H1 (cell line): ENCODE data around the gene FOXN3. TPM values are rescaled to one million over a fixed set of nuclear protein-coding genes. Genes with fewer than 3 reads are reported as not detected.

Experiments used
- CTCF ChIA-PET: fragments of 300-600 bp; sonication (Branson Sonifier 250); formaldehyde crosslinking; loops from one replicate; lab custom pipeline; 2021; ENCODE audit not compliant: partially characterized antibody; lab: Charles Lee
- POLR2A ChIA-PET: fragments of 300-600 bp; sonication (Branson Sonifier 250); formaldehyde crosslinking; loops from one replicate; lab custom pipeline; 2021; ENCODE audit warnings: inconsistent platforms; ENCODE audit not compliant: partially characterized antibody; lab: Charles Lee
- DNase-seq, 2 experiments: peaks; one replicate each; pipeline versions ENCODE4 v3.0.0 to v3.0.0-alpha.2; 2010 to 2022; ENCODE audit warnings: low spot score in 2 of 2, low read depth in 1 of 2, mixed read lengths in 1 of 2
- FAIRE-seq: peaks from 2 replicates; lab custom pipeline; 2011; peaks lifted over from hg19 to GRCh38; lab: Jason Lieb, UNC
- H2AFZ ChIP-seq: 2 replicates; pipeline ENCODE4 v1.8.1; 2012; ENCODE audit warnings: low read length, inconsistent platforms
- H2AK5ac ChIP-seq: 2 replicates; pipeline ENCODE4 v1.6.1; 2013; ENCODE audit warnings: low read depth, low read length
- H2BK120ac ChIP-seq: replicated peaks from 2 replicates; pipeline ENCODE3; 2013; ENCODE audit warnings: low read depth, low read length, inconsistent platforms
- H2BK12ac ChIP-seq: 2 replicates; pipeline ENCODE4 v1.6.1; 2013; ENCODE audit warnings: low read depth, low read length
- H2BK15ac ChIP-seq: 2 replicates; pipeline ENCODE4 v1.6.1; 2013; ENCODE audit warnings: low read length
- H2BK20ac ChIP-seq: 2 replicates; pipeline ENCODE4 v1.6.1; 2013; ENCODE audit warnings: low read length
- H2BK5ac ChIP-seq: 2 replicates; pipeline ENCODE4 v1.6.1; 2013; ENCODE audit warnings: low read depth, low read length
- H3K14ac ChIP-seq: 2 replicates; pipeline ENCODE4 v1.6.1; 2013; ENCODE audit warnings: inconsistent platforms; ENCODE audit not compliant: insufficient read length
- H3K18ac ChIP-seq: 2 replicates; pipeline ENCODE4 v1.6.1; 2013; ENCODE audit warnings: low read length; ENCODE audit errors: extremely low read depth
- H3K23ac ChIP-seq: 2 replicates; pipeline ENCODE4 v1.6.1; 2013; ENCODE audit warnings: inconsistent platforms; ENCODE audit not compliant: insufficient read length
- H3K23me2 ChIP-seq: 2 replicates; pipeline ENCODE4 v1.6.1; 2013; ENCODE audit warnings: low read depth, low read length
- H3K27ac ChIP-seq: 2 replicates; pipeline ENCODE4 v1.6.1; 2011; ENCODE audit warnings: low read depth, low read length, inconsistent platforms
- H3K27me3 ChIP-seq, 4 experiments: replicated peaks in 1 of 4; 1 replicate in 1 of 4; 2 replicates in 3 of 4; pipeline versions ENCODE4 v1.6.1 to v1.8.1; 2011 to 2013; ENCODE audit warnings: low read length in 3 of 4, mild to moderate bottlenecking in 3 of 4, inconsistent platforms in 2 of 4, mixed read lengths in 2 of 4, moderate library complexity in 1 of 4; ENCODE audit not compliant: control insufficient read depth in 3 of 4, insufficient read depth in 3 of 4; ENCODE audit errors: extremely low read depth in 1 of 4
- H3K36me3 ChIP-seq, 4 experiments: 2 replicates each; pipeline versions ENCODE4 v1.6.1 to v1.8.1; 2011 to 2013; ENCODE audit warnings: mild to moderate bottlenecking in 4 of 4, low read length in 3 of 4, moderate library complexity in 2 of 4, control low read depth in 1 of 4, inconsistent platforms in 1 of 4; ENCODE audit not compliant: insufficient read depth in 4 of 4, control insufficient read depth in 2 of 4
- H3K4ac ChIP-seq: replicated peaks from 2 replicates; pipeline ENCODE3; 2013; ENCODE audit warnings: low read length, low read depth, mixed read lengths, inconsistent platforms; ENCODE audit not compliant: insufficient read length
- H3K4me1 ChIP-seq, 4 experiments: replicated peaks in 1 of 4; 1 replicate in 1 of 4; 2 replicates in 3 of 4; pipeline versions ENCODE4 v1.6.1 to v1.8.1; 2011 to 2013; ENCODE audit warnings: low read length in 3 of 4, inconsistent platforms in 2 of 4, mixed read lengths in 1 of 4; ENCODE audit not compliant: insufficient read depth in 4 of 4, control insufficient read depth in 3 of 4
- H3K4me2 ChIP-seq, 2 experiments: 2 replicates each; pipeline versions ENCODE4 v1.6.1 to v1.8.1; 2011 to 2013; ENCODE audit warnings: low read depth in 2 of 2, low read length in 2 of 2, control low read depth in 1 of 2, inconsistent platforms in 1 of 2, mild to moderate bottlenecking in 1 of 2; ENCODE audit not compliant: insufficient read depth in 1 of 2
- H3K4me3 ChIP-seq, 4 experiments: fragments of 200-600, 300-600 bp in 1 of 4; sonication (generic), shearing (Covaris generic), sonication (Bioruptor Twin) in 1 of 4; 2 replicates each; pipeline versions ENCODE4 v1.5.1 to v1.8.1; 2011 to 2016; ENCODE audit warnings: low read length in 4 of 4, low read depth in 3 of 4, control low read depth in 2 of 4, inconsistent platforms in 2 of 4, mild to moderate bottlenecking in 2 of 4, mixed read lengths in 1 of 4, moderate library complexity in 1 of 4; ENCODE audit not compliant: insufficient read depth in 2 of 4; ENCODE audit errors: extremely low read depth in 1 of 4
- H3K56ac ChIP-seq: replicated peaks from 2 replicates; pipeline ENCODE3; 2013; ENCODE audit warnings: low read depth, mild to moderate bottlenecking, mixed read lengths, low read length, inconsistent platforms; ENCODE audit not compliant: insufficient read length
- H3K79me1 ChIP-seq: 2 replicates; pipeline ENCODE4 v1.6.1; 2013; ENCODE audit warnings: low read depth, low read length, control low read depth
- H3K79me2 ChIP-seq, 2 experiments: 2 replicates each; pipeline versions ENCODE4 v1.6.1 to v1.8.1; 2012 to 2013; ENCODE audit warnings: low read length in 2 of 2, mild to moderate bottlenecking in 2 of 2, inconsistent platforms in 1 of 2; ENCODE audit not compliant: insufficient read depth in 2 of 2, control insufficient read depth in 1 of 2
- H3K9ac ChIP-seq, 4 experiments: replicated peaks in 1 of 4; 1 replicate in 1 of 4; 2 replicates in 3 of 4; pipeline versions ENCODE4 v1.6.1 to v1.8.1; 2011 to 2013; ENCODE audit warnings: low read depth in 3 of 4, low read length in 3 of 4, control low read depth in 2 of 4, mild to moderate bottlenecking in 2 of 4, moderate library complexity in 2 of 4, inconsistent platforms in 1 of 4; ENCODE audit errors: extremely low read depth in 1 of 4
- H3K9me3 ChIP-seq, 2 experiments: 2 replicates each; pipeline versions ENCODE4 v1.6.1 to v1.8.1; 2012 to 2013; ENCODE audit warnings: mild to moderate bottlenecking in 2 of 2, moderate library complexity in 2 of 2, control low read depth in 1 of 2, inconsistent platforms in 1 of 2, low read depth in 1 of 2, low read length in 1 of 2, mixed read lengths in 1 of 2; ENCODE audit not compliant: insufficient read depth in 2 of 2
- H4K20me1 ChIP-seq, 2 experiments: replicated peaks in 1 of 2; 2 replicates each; pipeline versions ENCODE3 to v1.8.1; 2011 to 2013; ENCODE audit warnings: inconsistent platforms in 2 of 2, low read length in 2 of 2, mild to moderate bottlenecking in 1 of 2; ENCODE audit not compliant: insufficient read depth in 2 of 2, control insufficient read depth in 1 of 2
- H4K5ac ChIP-seq: 2 replicates; pipeline ENCODE4 v1.6.1; 2013; ENCODE audit warnings: low read length, low read depth, mixed read lengths, inconsistent platforms; ENCODE audit not compliant: insufficient read length
- H4K8ac ChIP-seq: 2 replicates; pipeline ENCODE4 v1.8.0; 2013; ENCODE audit warnings: mild to moderate bottlenecking, moderate library complexity, low read length, inconsistent platforms; ENCODE audit not compliant: insufficient read depth; ENCODE audit errors: extremely low read depth
- H4K91ac ChIP-seq: replicated peaks from 2 replicates; pipeline ENCODE3; 2013; ENCODE audit warnings: low read length, mixed read lengths, inconsistent platforms; ENCODE audit not compliant: insufficient read length
- ATF2 ChIP-seq: IDR thresholded peaks from 2 replicates; pipeline ENCODE4 v1.6.1; 2012; ENCODE audit warnings: low read length, inconsistent platforms
- ATF3 ChIP-seq: IDR thresholded peaks from 2 replicates; pipeline ENCODE4 v1.6.1; 2011; ENCODE audit warnings: low read depth, mild to moderate bottlenecking, low read length; ENCODE audit not compliant: insufficient read depth
- BACH1 ChIP-seq: IDR thresholded peaks from 2 replicates; pipeline ENCODE4 v1.6.1; 2012; ENCODE audit warnings: low read length, improper control_type of control experiment
- CEBPB ChIP-seq: IDR thresholded peaks from 2 replicates; pipeline ENCODE4 v1.6.1; 2012; ENCODE audit warnings: low read depth, low read length
- CHD1 ChIP-seq: IDR thresholded peaks from 2 replicates; pipeline ENCODE4 v1.6.1; 2012; ENCODE audit warnings: low read depth, low read length, improper control_type of control experiment
- EGR1 ChIP-seq: IDR thresholded peaks from 2 replicates; pipeline ENCODE4 v1.6.1; 2011; ENCODE audit warnings: low read depth, low read length, borderline replicate concordance
- EP300 ChIP-seq, 2 experiments: IDR thresholded peaks; 1 replicate in 1 of 2; 2 replicates in 1 of 2; pipeline ENCODE4 v1.6.1; 2011 to 2012; ENCODE audit warnings: low read depth in 2 of 2, low read length in 2 of 2, mild to moderate bottlenecking in 2 of 2, borderline replicate concordance in 1 of 2, inconsistent platforms in 1 of 2, moderate library complexity in 1 of 2
- GABPA ChIP-seq: IDR thresholded peaks from 2 replicates; pipeline ENCODE4 v1.6.1; 2011; ENCODE audit warnings: mild to moderate bottlenecking, low read length, moderate library complexity, borderline replicate concordance; ENCODE audit not compliant: insufficient read depth
- HDAC6 ChIP-seq: IDR thresholded peaks from one replicate; pipeline ENCODE4 v1.7.1; 2012; ENCODE audit warnings: low read depth, mild to moderate bottlenecking, inconsistent platforms, low read length, moderate library complexity
- SAP30 ChIP-seq: fragments of 300-600 bp; sonication (generic); IDR thresholded peaks from 2 replicates; pipeline ENCODE4 v1.7.1; 2012; ENCODE audit warnings: low read length, moderate library complexity, mild to moderate bottlenecking, inconsistent platforms; ENCODE audit not compliant: insufficient read depth, insufficient replicate concordance
- SP1 ChIP-seq: IDR thresholded peaks from 2 replicates; pipeline ENCODE4 v1.6.1; 2011; ENCODE audit warnings: low read depth, low read length
- TAF1 ChIP-seq: IDR thresholded peaks from 2 replicates; pipeline ENCODE4 v1.6.1; 2011; ENCODE audit warnings: mild to moderate bottlenecking, low read depth, low read length
- TAF7 ChIP-seq: optimal IDR thresholded peaks from 2 replicates; pipeline ENCODE3; 2011; ENCODE audit warnings: low read depth, mild to moderate bottlenecking, inconsistent platforms, low read length, moderate library complexity, borderline replicate concordance
- polyA plus RNA-seq, 7 experiments: library from polyadenylated mRNA; depleted of rRNA in 3 of 7; stranded (reverse) in 5 of 7; unstranded in 2 of 7; fragments of >200 nt in 5 of 7; fragments of 200-250 nt in 2 of 7; gene quantifications; 1 replicate in 5 of 7; 2 replicates in 1 of 7; 4 replicates in 1 of 7; pipeline versions ENCODE4 v1.2.1 to v1.2.3, GENCODE V29; 2011 to 2013; ENCODE audit warnings: missing spikeins in 2 of 7, mixed read lengths in 2 of 7
- total RNA-seq: library from RNA; stranded (reverse); fragmentation: NEBNext Ultra II Directional; extraction: Animal tissue kit (Norgen Biotek cat#: 25700); gene quantifications from 2 replicates; pipeline ENCODE4 v1.2.1, GENCODE V29; 2021

FOXN3 gene
- total and polyA plus RNA-seq, 2 of the 8 experiments (the other 6 are each of a cell fraction or from before 2014, with no cell fraction given), result 52.6 to 178 TPM

GRCh38 chr14:89406361-89406760 lies 10.7 kb downstream of the FOXN3 start:
- Histone ChIP-seq H3K79me2 (peaks cover 64 to 100% of the 10 kb centered on the region in 2 experiments), H3K9me3 (peaks cover 0 to under 1% of the 10 kb centered on the region in 2 experiments; a peak in 2 of 4 replicates), H2AFZ (no peak overlapping the region), H2BK12ac (no peak overlapping the region), H3K4me2 (no peak overlapping the region), H3K23me2 (no peaks in the 10 kb centered on the region), H3K23ac (no peak overlapping the region), H4K8ac (no peak overlapping the region), H2AK5ac (no peak overlapping the region), H3K56ac (no peak overlapping the region), H4K20me1 (peaks cover 35 to 44% of the 10 kb centered on the region in 2 experiments), H3K4me3 (no peak overlapping the region), H3K79me1 (peaks cover 23% of the 10 kb centered on the region), H3K14ac (no peak overlapping the region), H3K27me3 (no peaks in the 10 kb centered on the region), H3K27ac (no peak overlapping the region), H3K4me1 (peaks cover 3 to 29% (median 18%) of the 10 kb centered on the region in 4 experiments), H3K9ac (no peak overlapping the region), H4K91ac (no peak overlapping the region), H3K4ac (no peak overlapping the region), H2BK5ac (no peak overlapping the region), H3K36me3 (peaks cover 6 to 42% (median 17%) of the 10 kb centered on the region in 4 experiments), H2BK20ac (no peak overlapping the region), H2BK15ac (no peak overlapping the region), H3K18ac (no peak overlapping the region), H2BK120ac (no peak overlapping the region), H4K5ac (no peak overlapping the region)
- FAIRE-seq, result no peak
- ChIA-PET CTCF (interaction anchor here (0.6 to 1.1 kb wide), 6 partner anchors 9 to 264 kb away, joined by 3 to 5 read pairs (median 3); no protein-coding TSS in a partner anchor), POLR2A (interaction anchor here (0.9 to 1.7 kb wide), 3 partner anchors 9 to 12 kb away, joined by 3 to 7 read pairs (median 3); no protein-coding TSS in a partner anchor)
- no peak for DNase-seq
- no peak for TF ChIP-seq CHD1
- TF ChIP-seq SAP30, result no peak
- TF ChIP-seq ATF3, result no peak
- no peak for TF ChIP-seq ATF2
- TF ChIP-seq TAF1, result no peak
- TF ChIP-seq BACH1, result no peak
- TF ChIP-seq CEBPB, result no peak
- TF ChIP-seq EGR1, result no peak
- no peak for TF ChIP-seq TAF7
- TF ChIP-seq SP1, result no peak
- TF ChIP-seq HDAC6, result no peak
- TF ChIP-seq GABPA, result no peak
- TF ChIP-seq EP300 (IDR thresholded peaks at IDR 0.05; ENCODE audit: borderline replicate concordance in 1 of 2, low read depth in 2 of 2, low read length in 2 of 2), result no peak
